ENCODE measurements around the gene KIAA0040. TPM values are rescaled to one million over a fixed set of nuclear protein-coding genes. Genes with fewer than 3 reads are reported as not detected.

KIAA0040 gene
- total and polyA plus RNA-seq, 2 donors (not counting 3 experiments of a cell fraction or from before 2014, with no cell fraction given) = 8.3 to 10.9 TPM

DNA sequence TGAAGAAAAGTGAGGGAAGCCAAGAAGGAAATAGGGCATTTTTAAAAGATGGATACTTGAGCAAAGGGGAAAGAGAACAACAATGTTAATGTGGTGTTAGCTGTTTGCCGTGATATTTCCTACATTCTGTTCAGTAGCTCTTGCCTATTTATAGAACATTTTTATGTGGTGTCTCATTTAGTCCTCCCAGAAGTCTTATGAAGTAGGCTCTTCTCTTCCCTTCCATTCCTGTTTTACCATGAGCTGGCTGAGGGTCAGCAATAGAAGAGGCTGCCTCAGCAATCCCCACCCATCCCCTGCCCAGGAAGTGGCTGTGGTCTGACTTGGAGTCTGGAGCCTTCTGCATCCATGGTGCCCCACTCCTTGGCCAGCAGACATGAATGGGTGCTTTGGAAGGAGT lies 60.1 kb downstream of the KIAA0040 start:
- TF ChIP-seq, protein P1, sequence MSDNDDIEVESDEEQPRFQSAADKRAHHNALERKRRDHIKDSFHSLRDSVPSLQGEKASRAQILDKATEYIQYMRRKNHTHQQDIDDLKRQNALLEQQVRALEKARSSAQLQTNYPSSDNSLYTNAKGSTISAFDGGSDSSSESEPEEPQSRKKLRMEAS (IDR thresholded peaks at IDR 0.05; ENCODE audit: insufficient read depth, insufficient read length) = no peak
- TF ChIP-seq POLR2A (IDR thresholded peaks at IDR 0.05; ENCODE audit: low read depth, low read length) (no peak), POLR2AphosphoS5 (IDR thresholded peaks at IDR 0.05; ENCODE audit: insufficient read depth, low read depth, low read length) (no peak), EZH2 (IDR thresholded peaks at IDR 0.05; ENCODE audit: borderline replicate concordance, low read depth, low read length, severe bottlenecking) (no peak), GATA2 (IDR thresholded peaks at IDR 0.05; ENCODE audit: insufficient read depth, insufficient read length, low read depth, low read length) (no peak)
- Histone ChIP-seq H3K36me3 (ENCODE audit: control insufficient read depth in 2 of 2, extremely low read depth in 1 of 2, insufficient read depth in 2 of 2, low read length in 2 of 2) (no peaks in the 10 kb centered on the region), H3K4me1 (ENCODE audit: control insufficient read depth, extremely low read depth, insufficient read depth, low read length) (no peaks in the 10 kb centered on the region), H3K27me3 (ENCODE audit: control insufficient read depth in 2 of 2, insufficient read depth in 2 of 2, low read length in 2 of 2) (peaks cover 2 to 6% of the 10 kb centered on the region in 2 experiments), H3K27ac (ENCODE audit: insufficient read depth, low read depth, low read length) (no peak overlapping the region), H3K4me2 (ENCODE audit: insufficient read depth, low read length) (no peak overlapping the region), H3K9me3 (replicated peaks; ENCODE audit: control insufficient read depth, insufficient read depth, low read length) (no peaks in the 10 kb centered on the region), H3K9ac (replicated peaks; ENCODE audit: extremely low read depth, insufficient read depth, low read length) (no peak overlapping the region), H3K4me3 (replicated peaks in 1 of 3; ENCODE audit: insufficient read depth in 1 of 3, low read depth in 1 of 3, low read length in 3 of 3) (no peak overlapping the region), H2AFZ (ENCODE audit: low read depth, low read length) (no peak overlapping the region), H3K79me2 (ENCODE audit: control insufficient read depth, insufficient read depth, low read length) (no peaks in the 10 kb centered on the region), H3K9me1 (replicated peaks; ENCODE audit: control insufficient read depth, extremely low read depth, insufficient read depth, low read length) (no peaks in the 10 kb centered on the region), H4K20me1 (replicated peaks; ENCODE audit: control insufficient read depth, extremely low read depth, insufficient read depth, low read length) (no peaks in the 10 kb centered on the region)
- DNase-seq (ENCODE audit: low read depth, low spot score) (no peak), FAIRE-seq (no peak)
- no TSS peak for BruUV-seq (replicated peaks)
- CTCF ChIA-PET = interaction anchor here (0.7 to 0.8 kb wide), 2 partner anchors 9 to 20 kb away, joined by 3 read pairs; no protein-coding TSS in a partner anchor
- intact Hi-C loops (cut with micrococcal nuclease) (no loop called here), dilution Hi-C loops (cut with MboI; ENCODE audit: extremely low pct_ligation_motif_present, low sequenced_read_pairs) (no loop called here)
- POLR2A ChIA-PET = no interaction called here

DNA sequence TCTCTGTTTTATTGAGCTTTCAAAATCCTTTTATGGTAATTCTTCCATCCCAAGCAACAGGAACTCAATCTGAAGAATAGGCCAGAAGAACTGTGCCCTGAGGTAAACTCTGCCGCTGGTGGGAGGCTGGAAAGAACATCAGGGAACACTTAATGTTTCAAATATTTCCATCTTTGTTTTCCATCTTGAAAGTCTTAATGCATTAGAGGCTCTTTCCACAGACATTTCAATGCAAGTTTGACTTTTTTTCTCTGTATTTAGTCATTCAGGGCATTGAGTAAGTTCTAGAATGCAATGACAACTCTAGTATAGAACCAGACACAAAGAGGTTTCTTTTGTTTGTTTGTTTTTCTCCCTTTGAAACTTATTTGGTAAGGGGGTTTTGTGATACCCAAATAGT lies 61.5 kb downstream of the KIAA0040 start:
- BruUV-seq (replicated peaks) = no TSS peak
- Histone ChIP-seq H4K20me1 (replicated peaks; ENCODE audit: control insufficient read depth, extremely low read depth, insufficient read depth, low read length) (no peaks in the 10 kb centered on the region), H3K4me2 (ENCODE audit: insufficient read depth, low read length) (no peak overlapping the region), H3K27me3 (ENCODE audit: control insufficient read depth in 2 of 2, insufficient read depth in 2 of 2, low read length in 2 of 2) (peaks cover 2 to 6% of the 10 kb centered on the region in 2 experiments), H3K79me2 (ENCODE audit: control insufficient read depth, insufficient read depth, low read length) (no peaks in the 10 kb centered on the region), H3K27ac (ENCODE audit: insufficient read depth, low read depth, low read length) (no peak overlapping the region), H2AFZ (ENCODE audit: low read depth, low read length) (no peak overlapping the region), H3K9ac (replicated peaks; ENCODE audit: extremely low read depth, insufficient read depth, low read length) (no peak overlapping the region), H3K9me3 (replicated peaks; ENCODE audit: control insufficient read depth, insufficient read depth, low read length) (no peaks in the 10 kb centered on the region), H3K36me3 (ENCODE audit: control insufficient read depth in 2 of 2, extremely low read depth in 1 of 2, insufficient read depth in 2 of 2, low read length in 2 of 2) (no peaks in the 10 kb centered on the region), H3K4me1 (ENCODE audit: control insufficient read depth, extremely low read depth, insufficient read depth, low read length) (no peaks in the 10 kb centered on the region), H3K4me3 (replicated peaks in 1 of 3; ENCODE audit: insufficient read depth in 1 of 3, low read depth in 1 of 3, low read length in 3 of 3) (no peak overlapping the region), H3K9me1 (replicated peaks; ENCODE audit: control insufficient read depth, extremely low read depth, insufficient read depth, low read length) (no peaks in the 10 kb centered on the region)
- DNase-seq (ENCODE audit: low read depth, low spot score) (no peak), FAIRE-seq (no peak)
- dilution Hi-C loops (cut with MboI; ENCODE audit: extremely low pct_ligation_motif_present, low sequenced_read_pairs) = no loop called here
- ChIA-PET CTCF (interaction anchor here (1.2 to 3.3 kb wide), 5 partner anchors 15 to 186 kb away, joined by 4 to 14 read pairs (median 7); no protein-coding TSS in a partner anchor), POLR2A (no interaction called here)
- intact Hi-C loops (cut with micrococcal nuclease) = no loop called here
- TF ChIP-seq EZH2 (IDR thresholded peaks at IDR 0.05; ENCODE audit: borderline replicate concordance, low read depth, low read length, severe bottlenecking) (no peak), FOS (IDR thresholded peaks at IDR 0.05; ENCODE audit: borderline replicate concordance, insufficient read depth, low read length) (no peak), MYC (IDR thresholded peaks at IDR 0.05; ENCODE audit: low read depth, low read length) (no peak), GATA2 (IDR thresholded peaks at IDR 0.05; ENCODE audit: insufficient read depth, insufficient read length, low read depth, low read length) (no peak), POLR2AphosphoS5 (IDR thresholded peaks at IDR 0.05; ENCODE audit: insufficient read depth, low read depth, low read length) (no peak)
- TF ChIP-seq, protein P2, sequence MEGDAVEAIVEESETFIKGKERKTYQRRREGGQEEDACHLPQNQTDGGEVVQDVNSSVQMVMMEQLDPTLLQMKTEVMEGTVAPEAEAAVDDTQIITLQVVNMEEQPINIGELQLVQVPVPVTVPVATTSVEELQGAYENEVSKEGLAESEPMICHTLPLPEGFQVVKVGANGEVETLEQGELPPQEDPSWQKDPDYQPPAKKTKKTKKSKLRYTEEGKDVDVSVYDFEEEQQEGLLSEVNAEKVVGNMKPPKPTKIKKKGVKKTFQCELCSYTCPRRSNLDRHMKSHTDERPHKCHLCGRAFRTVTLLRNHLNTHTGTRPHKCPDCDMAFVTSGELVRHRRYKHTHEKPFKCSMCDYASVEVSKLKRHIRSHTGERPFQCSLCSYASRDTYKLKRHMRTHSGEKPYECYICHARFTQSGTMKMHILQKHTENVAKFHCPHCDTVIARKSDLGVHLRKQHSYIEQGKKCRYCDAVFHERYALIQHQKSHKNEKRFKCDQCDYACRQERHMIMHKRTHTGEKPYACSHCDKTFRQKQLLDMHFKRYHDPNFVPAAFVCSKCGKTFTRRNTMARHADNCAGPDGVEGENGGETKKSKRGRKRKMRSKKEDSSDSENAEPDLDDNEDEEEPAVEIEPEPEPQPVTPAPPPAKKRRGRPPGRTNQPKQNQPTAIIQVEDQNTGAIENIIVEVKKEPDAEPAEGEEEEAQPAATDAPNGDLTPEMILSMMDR (IDR thresholded peaks at IDR 0.05; ENCODE audit: extremely low read depth in 1 of 2, insufficient read depth in 1 of 2, low read depth in 1 of 2, low read length in 2 of 2) = no peak
- TF ChIP-seq, protein P1 (IDR thresholded peaks at IDR 0.05; ENCODE audit: insufficient read depth, insufficient read length) = no peak

All from endothelial cell of umbilical vein (primary cell).